HG03565 (cell line): ENCODE data around the gene TCF23.
"Not testable (repeated sequence)": the region's sequence is repeated elsewhere in the genome, so short reads cannot be mapped to it uniquely, and the experiment has no call there.

Experiments used
- ATAC-seq: cut with Tn5 transposase; IDR thresholded peaks from one replicate; pipeline ENCODE4 v1.9.1; 2021; ENCODE audit warnings: mild to moderate bottlenecking, moderate library complexity; ENCODE audit not compliant: unreplicated experiment

Gene TCF23

DNA sequence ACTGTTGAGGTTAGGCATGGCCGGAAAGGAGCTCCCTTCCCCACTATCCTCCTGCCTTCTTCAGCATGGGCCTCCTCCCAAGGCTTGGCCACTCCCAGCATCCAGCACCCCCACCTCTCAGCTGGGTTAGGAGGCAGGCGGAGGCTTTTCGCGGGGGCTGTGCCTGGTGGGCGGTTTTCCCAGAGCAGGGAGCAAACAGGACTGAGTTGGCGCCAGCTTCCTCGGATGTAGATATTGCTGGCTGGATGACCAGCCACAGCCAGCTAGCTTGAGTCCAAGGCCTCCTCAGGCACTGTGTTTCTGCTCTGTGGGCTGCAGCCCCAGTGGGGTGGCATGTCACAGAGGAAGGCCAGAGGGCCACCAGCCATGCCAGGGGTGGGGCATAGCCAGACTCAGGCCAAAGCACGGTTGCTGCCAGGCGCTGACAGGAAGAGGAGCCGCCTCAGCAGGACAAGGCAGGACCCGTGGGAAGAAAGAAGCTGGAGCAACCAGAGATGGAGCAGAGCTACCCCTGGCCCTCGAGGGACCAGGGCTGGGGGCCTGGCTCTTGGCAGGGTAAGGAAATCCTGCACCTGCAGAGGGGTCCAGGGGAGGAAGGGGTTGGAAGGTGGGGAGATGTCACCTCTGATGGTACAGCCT, at the start of gene TCF23:
TCF23 (plus strand) TSS at position 204 of the 639 bp plus-strand sequence; CDS start at position 334, 130 bp downstream.
- ATAC-seq, result no peak

DNA sequence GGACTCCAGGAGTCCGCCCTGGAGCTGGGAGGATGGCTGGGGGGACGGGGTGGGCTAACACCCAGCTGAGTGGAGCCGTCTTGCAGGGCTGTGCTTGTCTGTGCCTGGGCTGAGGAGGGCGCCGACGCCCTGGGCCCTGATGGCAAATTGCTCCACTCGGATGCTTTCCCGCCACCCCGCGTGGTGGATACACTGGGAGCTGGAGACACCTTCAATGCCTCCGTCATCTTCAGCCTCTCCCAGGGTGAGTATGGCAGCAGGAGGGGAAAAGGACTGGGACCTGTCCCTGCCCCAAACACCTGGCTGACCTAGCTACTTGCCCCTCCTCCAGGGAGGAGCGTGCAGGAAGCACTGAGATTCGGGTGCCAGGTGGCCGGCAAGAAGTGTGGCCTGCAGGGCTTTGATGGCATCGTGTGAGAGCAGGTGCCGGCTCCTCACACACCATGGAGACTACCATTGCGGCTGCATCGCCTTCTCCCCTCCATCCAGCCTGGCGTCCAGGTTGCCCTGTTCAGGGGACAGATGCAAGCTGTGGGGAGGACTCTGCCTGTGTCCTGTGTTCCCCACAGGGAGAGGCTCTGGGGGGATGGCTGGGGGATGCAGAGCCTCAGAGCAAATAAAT, 49.4 kb upstream of the TCF23 start:
- no peak for ATAC-seq

DNA sequence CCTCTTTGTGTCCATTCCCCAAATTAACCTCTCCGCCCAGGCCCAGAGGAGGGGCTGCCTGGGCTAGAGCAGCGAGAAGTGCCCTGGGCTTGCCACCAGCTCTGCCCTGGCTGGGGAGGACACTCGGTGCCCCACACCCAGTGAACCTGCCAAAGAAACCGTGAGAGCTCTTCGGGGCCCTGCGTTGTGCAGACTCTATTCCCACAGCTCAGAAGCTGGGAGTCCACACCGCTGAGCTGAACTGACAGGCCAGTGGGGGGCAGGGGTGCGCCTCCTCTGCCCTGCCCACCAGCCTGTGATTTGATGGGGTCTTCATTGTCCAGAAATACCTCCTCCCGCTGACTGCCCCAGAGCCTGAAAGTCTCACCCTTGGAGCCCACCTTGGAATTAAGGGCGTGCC, 48.8 kb upstream of the TCF23 start:
- ATAC-seq, result no peak

- ATAC-seq, result no peak
Measured at GRCh38 chr2:27102329-27102728, 46.5 kb upstream of the TCF23 start.

- ATAC-seq, result no peak
Measured at GRCh38 chr2:27105981-27106380, 42.8 kb upstream of the TCF23 start.

DNA sequence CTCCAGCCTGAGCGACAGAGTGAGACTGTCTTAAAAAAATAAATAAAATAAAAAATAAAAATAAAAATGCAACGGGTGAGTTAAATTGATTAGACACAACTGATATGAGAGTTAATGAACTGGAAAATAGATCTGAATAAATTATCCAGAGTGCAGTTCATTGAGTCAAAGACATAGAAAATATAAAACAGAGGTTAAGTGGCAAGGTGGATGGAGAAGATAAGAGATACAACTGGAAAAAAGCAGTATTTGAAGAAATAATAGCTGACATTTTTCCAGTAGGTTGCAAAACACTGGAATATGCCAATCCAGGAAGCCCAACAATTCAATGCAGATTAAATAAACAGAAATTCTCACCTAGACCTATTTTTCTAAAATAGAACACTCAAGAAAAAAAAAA, 40.6 kb upstream of the TCF23 start:
- no peak for ATAC-seq

DNA sequence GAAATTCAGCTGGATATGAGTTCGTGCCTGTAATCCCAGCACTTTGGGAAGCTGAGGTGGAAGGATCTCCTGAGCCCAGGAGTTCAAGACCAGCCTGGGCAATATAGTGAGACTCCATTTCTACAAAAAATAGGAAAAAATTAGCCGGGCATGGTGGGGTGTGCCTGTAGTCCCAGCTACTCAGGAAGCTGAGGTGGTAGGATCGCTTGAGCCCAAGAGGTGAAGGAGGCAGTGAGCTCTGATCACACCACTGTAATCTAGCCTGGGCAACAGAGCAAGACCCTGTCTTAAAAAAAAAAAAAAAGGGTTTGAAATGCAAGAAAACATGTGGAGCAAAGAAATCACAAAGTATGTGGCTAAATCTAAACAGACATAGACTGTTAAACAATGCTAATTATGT, 39.7 kb upstream of the TCF23 start:
- ATAC-seq, result no peak

DNA sequence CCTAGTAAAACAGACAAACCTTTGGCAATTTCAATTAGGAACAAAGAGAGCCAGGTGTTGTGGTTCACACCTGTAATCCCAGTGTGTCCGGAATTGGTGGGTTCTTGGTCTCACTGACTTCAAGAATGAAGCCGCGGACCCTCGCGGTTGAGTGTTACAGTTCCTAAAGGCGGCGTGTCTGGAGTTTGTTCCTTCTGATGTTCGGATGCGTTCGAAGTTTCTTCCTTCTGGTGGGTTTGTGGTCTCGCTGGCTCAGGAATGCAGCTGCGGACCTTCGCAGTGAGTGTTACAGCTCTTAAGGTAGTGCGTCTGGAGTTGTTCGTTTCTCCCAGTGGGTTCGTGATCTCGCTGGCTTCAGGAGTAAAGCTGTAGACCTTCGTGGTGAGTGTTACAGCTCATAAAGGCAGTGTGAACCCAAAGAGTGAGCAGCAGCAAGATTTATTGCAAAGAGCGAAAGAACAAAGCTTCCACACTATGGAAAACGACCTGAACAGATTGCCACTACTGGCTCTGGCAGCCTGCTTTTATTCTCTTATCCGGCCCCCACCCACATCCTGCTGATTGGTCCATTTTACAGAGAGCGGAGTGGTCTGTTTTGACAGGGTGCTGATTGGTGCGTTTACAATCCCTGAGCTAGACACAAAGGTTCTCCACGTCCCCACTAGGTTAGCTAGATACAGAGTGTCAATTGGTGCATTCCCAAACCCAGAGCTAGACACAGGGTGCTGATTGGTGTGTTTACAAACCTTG, 38.0 kb upstream of the TCF23 start:
- ATAC-seq, result not testable (repeated sequence)

DNA sequence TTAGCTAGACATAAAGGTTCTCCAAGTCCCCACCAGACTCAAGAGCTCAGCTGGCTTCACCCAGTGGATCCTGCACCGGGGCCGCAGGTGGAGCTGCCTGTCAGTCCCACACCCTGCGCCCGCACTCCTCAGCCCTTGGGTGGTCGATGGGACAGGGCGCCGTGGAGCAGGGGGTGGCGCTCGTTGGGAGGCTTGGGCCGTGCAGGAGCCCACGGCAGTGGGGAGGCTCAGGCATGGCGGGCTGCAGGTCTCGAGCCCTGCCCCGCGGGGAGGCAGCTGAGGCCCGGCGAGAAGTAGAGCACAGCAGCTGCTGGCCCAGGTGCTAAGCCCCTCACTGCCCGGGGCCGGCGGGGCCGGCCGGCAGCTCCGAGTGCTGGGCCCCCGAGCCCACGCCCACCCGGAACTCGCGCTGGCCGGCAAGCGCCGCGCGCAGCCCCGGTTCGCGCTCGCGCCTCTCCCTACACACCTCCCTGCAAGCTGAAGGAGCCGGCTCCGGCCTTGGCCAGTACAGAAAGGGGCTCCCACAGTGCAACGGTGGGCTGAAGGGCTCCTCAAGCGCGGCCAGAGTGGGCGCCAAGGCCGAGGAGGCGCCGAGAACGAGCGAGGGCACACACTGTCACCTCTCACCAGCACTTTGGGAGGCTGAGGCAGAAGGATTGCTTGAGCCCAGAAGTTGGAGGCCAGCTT, 37.3 kb upstream of the TCF23 start:
- ATAC-seq, result not testable (repeated sequence)

DNA sequence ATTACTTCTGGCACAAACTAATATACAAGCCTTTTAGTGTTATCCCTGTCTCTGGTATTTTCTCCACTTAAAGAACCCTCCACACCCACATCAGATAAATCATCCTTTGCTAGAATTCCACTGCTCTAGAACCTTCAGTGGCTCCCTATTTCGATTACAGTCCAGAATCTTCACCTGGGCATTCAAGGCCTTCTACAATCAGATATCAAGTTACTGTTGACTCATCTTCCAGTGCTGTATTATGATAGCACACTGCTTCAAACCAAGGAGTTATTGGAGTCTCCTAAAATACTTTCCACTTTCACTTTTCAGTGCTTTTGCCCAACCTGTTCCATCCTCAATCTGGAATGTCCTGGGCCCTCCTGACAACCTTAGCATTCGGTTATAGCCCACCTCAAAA, 33.3 kb upstream of the TCF23 start:
- ATAC-seq, result no peak

GRCh38 chr2:27117995-27118524, 30.7 kb upstream of the TCF23 start:
- no peak for ATAC-seq

GRCh38 chr2:27118525-27119329, 30.1 kb upstream of the TCF23 start, which contains the start of gene CGREF1:
Gene CGREF1 (minus strand): TSS chr2:27119128. CDS start chr2:27104366, 14,762 bp downstream.
- no peak for ATAC-seq

- not testable (repeated sequence) for ATAC-seq
Measured at GRCh38 chr2:27119330-27119670, 29.5 kb upstream of the TCF23 start.

- ATAC-seq, result no peak
Measured at GRCh38 chr2:27121906-27122305, 26.9 kb upstream of the TCF23 start.

GRCh38 chr2:27122791-27123190, 26.0 kb upstream of the TCF23 start:
- ATAC-seq, result no peak

GRCh38 chr2:27123302-27124150, 25.3 kb upstream of the TCF23 start, which contains the start of gene ABHD1:
Gene ABHD1 (plus strand): TSS chr2:27123815. CDS start chr2:27123949, 134 bp downstream.
- ATAC-seq, result no peak

GRCh38 chr2:27125104-27125503, 23.7 kb upstream of the TCF23 start:
- no peak for ATAC-seq

DNA sequence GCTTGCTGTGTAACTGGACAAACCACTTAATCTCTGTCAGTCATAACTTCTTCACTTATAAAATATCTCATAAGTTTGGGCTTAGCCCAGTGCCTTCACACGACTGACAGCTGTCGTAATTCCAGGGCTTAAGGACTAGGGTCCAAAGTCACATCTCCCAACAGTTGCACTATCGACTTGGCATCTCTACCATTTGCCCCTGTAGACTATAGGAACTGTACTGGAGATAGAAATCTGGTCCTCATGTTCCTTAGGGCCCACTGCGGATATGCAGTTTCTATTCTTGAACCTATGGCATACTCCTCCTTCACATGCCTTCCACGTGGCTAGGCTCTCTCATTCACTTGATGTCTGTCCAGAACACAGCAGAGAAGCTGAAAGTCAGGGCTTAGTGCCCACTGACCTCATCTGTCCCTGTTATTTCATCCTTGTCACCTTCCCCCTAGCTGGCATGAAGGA, 22.5 kb upstream of the TCF23 start:
- no peak for ATAC-seq
